Measurements from ENCODE around the gene APOO.

DNA sequence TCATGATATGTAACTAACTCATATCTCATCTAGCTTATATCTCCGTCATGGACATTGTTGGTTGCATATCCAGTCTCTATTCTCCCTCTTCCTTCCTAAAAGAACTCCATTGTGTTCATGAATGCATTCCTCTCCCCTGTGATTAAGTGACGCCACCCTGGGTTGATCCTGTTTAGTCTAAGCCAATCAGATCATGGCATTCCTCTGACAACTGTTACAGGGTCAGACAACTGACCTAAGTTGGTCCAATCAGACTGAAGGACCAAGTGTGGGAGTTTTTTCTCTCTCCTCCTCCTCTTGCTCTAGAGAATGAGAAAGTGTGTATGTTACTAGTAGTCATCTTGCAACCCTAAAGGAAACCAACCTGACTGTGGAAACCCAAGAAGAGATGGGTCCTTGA lies 3.6 kb downstream of the APOO start:
- no peak for TF ChIP-seq RAD21 (IDR thresholded peaks at IDR 0.05; ENCODE audit: low read depth)
- TF ChIP-seq EP300 (IDR thresholded peaks at IDR 0.05; ENCODE audit: borderline replicate concordance): no peak
- TF ChIP-seq TAF1 (IDR thresholded peaks at IDR 0.05; ENCODE audit: low read depth): no peak
- no peak for TF ChIP-seq YY1 (IDR thresholded peaks at IDR 0.05; ENCODE audit: low read depth)
- TF ChIP-seq CEBPB (IDR thresholded peaks at IDR 0.05): no peak
- TF ChIP-seq, protein P1, sequence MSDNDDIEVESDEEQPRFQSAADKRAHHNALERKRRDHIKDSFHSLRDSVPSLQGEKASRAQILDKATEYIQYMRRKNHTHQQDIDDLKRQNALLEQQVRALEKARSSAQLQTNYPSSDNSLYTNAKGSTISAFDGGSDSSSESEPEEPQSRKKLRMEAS (IDR thresholded peaks at IDR 0.05): no peak
- no peak for TF ChIP-seq CREB1 (IDR thresholded peaks at IDR 0.05; ENCODE audit: low read depth)
- TF ChIP-seq, protein P2, sequence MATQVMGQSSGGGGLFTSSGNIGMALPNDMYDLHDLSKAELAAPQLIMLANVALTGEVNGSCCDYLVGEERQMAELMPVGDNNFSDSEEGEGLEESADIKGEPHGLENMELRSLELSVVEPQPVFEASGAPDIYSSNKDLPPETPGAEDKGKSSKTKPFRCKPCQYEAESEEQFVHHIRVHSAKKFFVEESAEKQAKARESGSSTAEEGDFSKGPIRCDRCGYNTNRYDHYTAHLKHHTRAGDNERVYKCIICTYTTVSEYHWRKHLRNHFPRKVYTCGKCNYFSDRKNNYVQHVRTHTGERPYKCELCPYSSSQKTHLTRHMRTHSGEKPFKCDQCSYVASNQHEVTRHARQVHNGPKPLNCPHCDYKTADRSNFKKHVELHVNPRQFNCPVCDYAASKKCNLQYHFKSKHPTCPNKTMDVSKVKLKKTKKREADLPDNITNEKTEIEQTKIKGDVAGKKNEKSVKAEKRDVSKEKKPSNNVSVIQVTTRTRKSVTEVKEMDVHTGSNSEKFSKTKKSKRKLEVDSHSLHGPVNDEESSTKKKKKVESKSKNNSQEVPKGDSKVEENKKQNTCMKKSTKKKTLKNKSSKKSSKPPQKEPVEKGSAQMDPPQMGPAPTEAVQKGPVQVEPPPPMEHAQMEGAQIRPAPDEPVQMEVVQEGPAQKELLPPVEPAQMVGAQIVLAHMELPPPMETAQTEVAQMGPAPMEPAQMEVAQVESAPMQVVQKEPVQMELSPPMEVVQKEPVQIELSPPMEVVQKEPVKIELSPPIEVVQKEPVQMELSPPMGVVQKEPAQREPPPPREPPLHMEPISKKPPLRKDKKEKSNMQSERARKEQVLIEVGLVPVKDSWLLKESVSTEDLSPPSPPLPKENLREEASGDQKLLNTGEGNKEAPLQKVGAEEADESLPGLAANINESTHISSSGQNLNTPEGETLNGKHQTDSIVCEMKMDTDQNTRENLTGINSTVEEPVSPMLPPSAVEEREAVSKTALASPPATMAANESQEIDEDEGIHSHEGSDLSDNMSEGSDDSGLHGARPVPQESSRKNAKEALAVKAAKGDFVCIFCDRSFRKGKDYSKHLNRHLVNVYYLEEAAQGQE (IDR thresholded peaks at IDR 0.05; ENCODE audit: low read depth): no peak
- TF ChIP-seq EGR1 (IDR thresholded peaks at IDR 0.05): no peak
- no peak for TF ChIP-seq TEAD4 (IDR thresholded peaks at IDR 0.05)
- no peak for TF ChIP-seq FOXM1 (IDR thresholded peaks at IDR 0.05; ENCODE audit: borderline replicate concordance, low read depth)
